Loucy (cell line): ENCODE data around the gene ASB13.

ENCODE experiments used
- H2AFZ ChIP-seq: fragments of 200-600 bp; sonication (generic); 2 replicates; pipeline ENCODE4 v1.6.0; 2016; ENCODE audit warnings: antibody characterized with exemption, mild to moderate bottlenecking, low read length, moderate library complexity
- H3F3A ChIP-seq: fragments of 200-600 bp; 2 replicates; pipeline ENCODE4 v1.6.0; 2016; ENCODE audit warnings: antibody characterized with exemption, low read depth, mild to moderate bottlenecking
- H3K27me3 ChIP-seq: fragments of 200-600 bp; sonication (generic); 2 replicates; pipeline ENCODE4 v1.6.1; 2014; ENCODE audit warnings: low read length, mild to moderate bottlenecking; ENCODE audit not compliant: insufficient read depth, poor library complexity, severe bottlenecking
- H3K36me3 ChIP-seq: fragments of 200-600 bp; sonication (generic); 2 replicates; pipeline ENCODE4 v1.6.1; 2016; ENCODE audit warnings: low read length; ENCODE audit not compliant: insufficient read depth
- H3K4me1 ChIP-seq: fragments of 200-600 bp; sonication (generic); 2 replicates; pipeline ENCODE4 v1.5.1; 2014; ENCODE audit warnings: low read length, mild to moderate bottlenecking; ENCODE audit not compliant: insufficient read depth, poor library complexity, severe bottlenecking
- H3K4me2 ChIP-seq: fragments of 200-600 bp; sonication (generic); 2 replicates; pipeline ENCODE4 v1.6.0; 2014; ENCODE audit warnings: antibody characterized with exemption, low read length, low read depth, mild to moderate bottlenecking; ENCODE audit not compliant: poor library complexity, severe bottlenecking
- H3K4me3 ChIP-seq: fragments of 200-600 bp; sonication (generic); 2 replicates; pipeline ENCODE4 v1.5.1; 2014; ENCODE audit warnings: low read length, mild to moderate bottlenecking, mixed read lengths; ENCODE audit not compliant: poor library complexity, severe bottlenecking
- H3K79me2 ChIP-seq: fragments of 200-600 bp; sonication (generic); 2 replicates; pipeline ENCODE4 v1.6.1; 2014; ENCODE audit warnings: low read length; ENCODE audit not compliant: insufficient read depth
- H3K9ac ChIP-seq: fragments of 200-600 bp; sonication (generic); 2 replicates; pipeline ENCODE4 v1.6.0; 2014; ENCODE audit warnings: mild to moderate bottlenecking, low read depth, low read length, moderate library complexity; ENCODE audit not compliant: poor library complexity, severe bottlenecking
- H3K9me2 ChIP-seq: fragments of 200-600 bp; sonication (generic); replicated peaks from 2 replicates; pipeline ENCODE4 v1.6.1; 2016; ENCODE audit warnings: low read depth, low read length, mixed read lengths
- H3K9me3 ChIP-seq: fragments of 200-600 bp; sonication (generic); 2 replicates; pipeline ENCODE4 v1.6.1; 2014; ENCODE audit warnings: mild to moderate bottlenecking, antibody characterized with exemption, low read length, low read depth; ENCODE audit not compliant: insufficient read depth
- H4K20me1 ChIP-seq: fragments of 200-600 bp; sonication (generic); 2 replicates; pipeline ENCODE4 v1.6.0; 2014; ENCODE audit warnings: antibody characterized with exemption, low read length, mild to moderate bottlenecking; ENCODE audit not compliant: insufficient read depth, poor library complexity, severe bottlenecking
- EZH2phosphoT487 ChIP-seq: fragments of 200-600 bp; IDR thresholded peaks from 2 replicates; pipeline ENCODE4 v1.6.1; 2018; ENCODE audit warnings: antibody characterized with exemption, mild to moderate bottlenecking, moderate library complexity, borderline replicate concordance
- TF ChIP-seq, protein P1 (sequence below): fragments of 200-600 bp; sonication (generic); conservative IDR thresholded peaks from 2 replicates; pipeline ENCODE4 v1.5.1; 2014; ENCODE audit warnings: mild to moderate bottlenecking, antibody characterized with exemption, low read length

ASB13 gene

DNA sequence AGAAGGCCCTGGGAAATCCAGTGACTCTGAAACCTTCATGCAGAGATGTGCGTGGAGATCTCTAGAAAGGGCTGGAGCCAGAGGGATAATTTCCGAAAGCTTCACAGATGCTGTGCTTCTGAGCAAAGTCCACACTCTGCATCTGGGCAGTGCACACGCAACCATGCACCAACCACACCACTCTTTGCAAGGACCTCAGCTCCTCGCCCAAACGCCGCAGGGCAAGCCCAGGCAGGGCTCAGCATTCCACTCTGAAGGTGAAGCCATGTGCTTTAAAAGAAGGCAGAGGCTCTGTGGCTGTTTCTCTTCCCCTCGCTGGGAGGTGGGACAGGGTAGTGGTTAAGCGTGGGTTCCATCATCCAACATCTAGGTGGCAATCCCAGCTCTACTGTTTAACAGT, 48.4 kb downstream of the ASB13 start:
- TF ChIP-seq EZH2phosphoT487 = no peak
- TF ChIP-seq, protein P1, sequence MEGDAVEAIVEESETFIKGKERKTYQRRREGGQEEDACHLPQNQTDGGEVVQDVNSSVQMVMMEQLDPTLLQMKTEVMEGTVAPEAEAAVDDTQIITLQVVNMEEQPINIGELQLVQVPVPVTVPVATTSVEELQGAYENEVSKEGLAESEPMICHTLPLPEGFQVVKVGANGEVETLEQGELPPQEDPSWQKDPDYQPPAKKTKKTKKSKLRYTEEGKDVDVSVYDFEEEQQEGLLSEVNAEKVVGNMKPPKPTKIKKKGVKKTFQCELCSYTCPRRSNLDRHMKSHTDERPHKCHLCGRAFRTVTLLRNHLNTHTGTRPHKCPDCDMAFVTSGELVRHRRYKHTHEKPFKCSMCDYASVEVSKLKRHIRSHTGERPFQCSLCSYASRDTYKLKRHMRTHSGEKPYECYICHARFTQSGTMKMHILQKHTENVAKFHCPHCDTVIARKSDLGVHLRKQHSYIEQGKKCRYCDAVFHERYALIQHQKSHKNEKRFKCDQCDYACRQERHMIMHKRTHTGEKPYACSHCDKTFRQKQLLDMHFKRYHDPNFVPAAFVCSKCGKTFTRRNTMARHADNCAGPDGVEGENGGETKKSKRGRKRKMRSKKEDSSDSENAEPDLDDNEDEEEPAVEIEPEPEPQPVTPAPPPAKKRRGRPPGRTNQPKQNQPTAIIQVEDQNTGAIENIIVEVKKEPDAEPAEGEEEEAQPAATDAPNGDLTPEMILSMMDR = no peak
- H3F3A ChIP-seq = no peaks in the 10 kb centered on the region
- H3K9me3 ChIP-seq = no peaks in the 10 kb centered on the region
- H2AFZ ChIP-seq = no peak overlapping the region
- H3K9ac ChIP-seq = no peak overlapping the region
- H3K79me2 ChIP-seq = no peaks in the 10 kb centered on the region
- no peaks in the 10 kb centered on the region for H3K36me3 ChIP-seq
- H3K4me2 ChIP-seq = no peak overlapping the region
- no peaks in the 10 kb centered on the region for H4K20me1 ChIP-seq
- H3K4me1 ChIP-seq = peaks cover 6% of the 10 kb centered on the region
- H3K4me3 ChIP-seq = no peak overlapping the region
- H3K9me2 ChIP-seq = no peaks in the 10 kb centered on the region
- no peaks in the 10 kb centered on the region for H3K27me3 ChIP-seq

DNA sequence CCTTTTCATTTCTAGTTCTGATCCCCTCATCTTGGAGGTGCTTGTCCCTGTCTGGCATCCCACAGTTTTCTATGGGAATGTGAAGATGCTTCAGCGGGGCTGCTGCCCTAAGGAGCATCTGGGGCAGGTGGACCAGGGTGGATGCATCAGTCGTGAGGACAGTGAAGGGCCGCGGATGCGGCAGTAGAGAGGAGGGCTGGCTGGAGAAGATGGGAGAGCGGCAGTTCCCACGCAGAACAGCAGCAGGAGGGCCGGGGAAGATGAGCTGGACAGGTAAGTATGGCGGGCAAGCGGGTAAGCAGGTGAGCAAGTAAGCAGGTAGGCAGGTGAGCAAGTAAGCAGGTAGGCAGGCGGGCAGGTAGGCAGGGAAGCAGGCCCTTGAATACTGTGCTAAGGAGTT, 48.9 kb downstream of the ASB13 start:
- peaks cover 6% of the 10 kb centered on the region for H3K4me1 ChIP-seq
- no peaks in the 10 kb centered on the region for H4K20me1 ChIP-seq
- H3K79me2 ChIP-seq = no peaks in the 10 kb centered on the region
- no peak overlapping the region for H2AFZ ChIP-seq
- no peak overlapping the region for H3K4me3 ChIP-seq
- no peak overlapping the region for H3K9ac ChIP-seq
- TF ChIP-seq, protein P1 = no peak
- no peak for TF ChIP-seq EZH2phosphoT487
- H3K4me2 ChIP-seq = no peak overlapping the region
- no peaks in the 10 kb centered on the region for H3F3A ChIP-seq
- H3K9me2 ChIP-seq = no peaks in the 10 kb centered on the region
- no peaks in the 10 kb centered on the region for H3K36me3 ChIP-seq
- no peaks in the 10 kb centered on the region for H3K9me3 ChIP-seq
- H3K27me3 ChIP-seq = no peaks in the 10 kb centered on the region

DNA sequence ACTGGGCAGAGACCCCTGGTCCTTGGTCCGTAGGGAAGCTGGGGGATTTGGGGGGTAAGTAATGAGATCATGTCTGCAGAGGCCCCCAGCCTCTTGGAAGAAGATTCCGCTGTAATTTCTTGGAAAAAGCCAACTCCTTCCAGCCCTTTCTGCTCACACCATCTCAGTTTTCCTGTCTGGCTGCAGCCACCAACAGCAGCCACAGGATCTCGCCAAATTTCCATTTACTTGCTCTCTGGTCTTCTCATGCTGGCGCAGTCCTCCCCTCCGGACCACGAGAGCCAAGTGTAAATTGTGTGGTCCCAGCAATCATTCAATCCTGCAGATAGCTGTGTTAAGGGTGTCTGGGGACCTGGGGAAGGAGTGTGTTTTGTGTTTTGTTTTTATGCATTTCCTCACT, 49.6 kb downstream of the ASB13 start:
- Histone ChIP-seq H3K4me3 (no peak overlapping the region), H3K9me3 (no peaks in the 10 kb centered on the region), H3K27me3 (no peaks in the 10 kb centered on the region), H3K36me3 (no peaks in the 10 kb centered on the region), H3K9me2 (no peaks in the 10 kb centered on the region), H4K20me1 (no peaks in the 10 kb centered on the region), H3K79me2 (no peaks in the 10 kb centered on the region), H3K4me1 (peaks cover 6% of the 10 kb centered on the region), H3K9ac (no peak overlapping the region), H2AFZ (no peak overlapping the region), H3K4me2 (no peak overlapping the region), H3F3A (no peaks in the 10 kb centered on the region)
- TF ChIP-seq, protein P1 = no peak
- TF ChIP-seq EZH2phosphoT487 = no peak
